Liver (tissue), 9 donors: ENCODE data around the gene CIB4. TPM values are rescaled to one million over a fixed set of nuclear protein-coding genes. Genes with fewer than 3 reads are reported as not detected.

Experiments
- DNase-seq: peaks from one replicate; pipeline ENCODE4 v3.0.0-alpha.2; 2017; ENCODE audit warnings: low spot score
- H3K27ac ChIP-seq, 2 donors: one replicate each; pipeline ENCODE4 v1.7.0; 2013; ENCODE audit warnings: inconsistent platforms in 2 of 2, low read length in 2 of 2, control low read depth in 1 of 2, low read depth in 1 of 2, mild to moderate bottlenecking in 1 of 2
- H3K27me3 ChIP-seq, 4 donors: one replicate each; pipeline versions ENCODE4 v1.6.1 to v1.7.0; 2013; ENCODE audit warnings: low read length in 3 of 4, inconsistent platforms in 1 of 4, mild to moderate bottlenecking in 1 of 4, moderate library complexity in 1 of 4; ENCODE audit not compliant: control insufficient read depth in 4 of 4, insufficient read depth in 4 of 4
- H3K36me3 ChIP-seq, 4 donors: one replicate each; pipeline versions ENCODE4 v1.6.1 to v1.7.0; 2013; ENCODE audit warnings: low read length in 3 of 4, mild to moderate bottlenecking in 3 of 4, low read depth in 1 of 4, moderate library complexity in 1 of 4; ENCODE audit not compliant: control insufficient read depth in 4 of 4, insufficient read depth in 3 of 4
- H3K4me1 ChIP-seq, 4 donors: one replicate each; pipeline versions ENCODE4 v1.6.1 to v1.7.0; 2013; ENCODE audit warnings: low read length in 3 of 4, mild to moderate bottlenecking in 3 of 4, moderate library complexity in 1 of 4; ENCODE audit not compliant: control insufficient read depth in 4 of 4, insufficient read depth in 4 of 4
- H3K4me3 ChIP-seq, 3 donors: one replicate each; pipeline versions ENCODE4 v1.6.1 to v1.7.0; 2013; ENCODE audit warnings: low read length in 3 of 3, control low read depth in 1 of 3, low read depth in 1 of 3, mild to moderate bottlenecking in 1 of 3
- H3K9ac ChIP-seq, 2 donors: one replicate each; pipeline ENCODE4 v1.7.0; 2013; ENCODE audit warnings: low read length in 2 of 2, mild to moderate bottlenecking in 2 of 2, moderate library complexity in 2 of 2, control low read depth in 1 of 2, low read depth in 1 of 2
- H3K9me3 ChIP-seq, 4 donors: one replicate each; pipeline versions ENCODE4 v1.6.1 to v1.7.0; 2013; ENCODE audit warnings: low read length in 3 of 4; ENCODE audit not compliant: control insufficient read depth in 4 of 4
- ATF3 ChIP-seq: IDR thresholded peaks from 2 replicates; pipeline ENCODE4 v1.6.1; 2016; ENCODE audit warnings: antibody characterized with exemption
- EGR1 ChIP-seq, 2 donors: IDR thresholded peaks; 2 replicates each; pipeline ENCODE4 v1.6.1; 2016 to 2018; ENCODE audit warnings: antibody characterized with exemption in 2 of 2, low read depth in 2 of 2
- FOXA1 ChIP-seq: IDR thresholded peaks from 2 replicates; pipeline ENCODE4 v1.6.1; 2016; ENCODE audit warnings: antibody characterized with exemption
- FOXA2 ChIP-seq: IDR thresholded peaks from 2 replicates; pipeline ENCODE4 v1.6.1; 2016; ENCODE audit warnings: antibody characterized with exemption
- HNF4A ChIP-seq, 2 donors: conservative IDR thresholded peaks; 2 replicates each; pipeline ENCODE4 v1.6.1; 2016; ENCODE audit warnings: antibody characterized with exemption in 2 of 2, mild to moderate bottlenecking in 2 of 2
- HNF4G ChIP-seq: IDR thresholded peaks from 2 replicates; pipeline ENCODE4 v1.6.1; 2016; ENCODE audit warnings: antibody characterized with exemption
- MAX ChIP-seq: IDR thresholded peaks from 2 replicates; pipeline ENCODE4 v1.6.1; 2016; ENCODE audit warnings: antibody characterized with exemption
- NR2F2 ChIP-seq: IDR thresholded peaks from 2 replicates; pipeline ENCODE4 v1.6.1; 2016; ENCODE audit warnings: antibody characterized with exemption
- RAD21 ChIP-seq, 2 donors: IDR thresholded peaks; 2 replicates each; pipeline ENCODE4 v1.6.1; 2016; ENCODE audit warnings: antibody characterized with exemption in 2 of 2, mild to moderate bottlenecking in 2 of 2
- REST ChIP-seq: IDR thresholded peaks from 2 replicates; pipeline ENCODE4 v1.6.1; 2016; ENCODE audit warnings: antibody characterized with exemption, mild to moderate bottlenecking
- RXRA ChIP-seq, 2 donors: IDR thresholded peaks; 2 replicates each; pipeline ENCODE4 v1.6.1; 2017 to 2018; ENCODE audit warnings: antibody characterized with exemption in 2 of 2, mild to moderate bottlenecking in 1 of 2
- SP1 ChIP-seq: IDR thresholded peaks from 2 replicates; pipeline ENCODE4 v1.6.1; 2018; ENCODE audit warnings: antibody characterized with exemption, mild to moderate bottlenecking
- YY1 ChIP-seq: IDR thresholded peaks from 2 replicates; pipeline ENCODE4 v1.6.1; 2016; ENCODE audit warnings: antibody characterized with exemption, mild to moderate bottlenecking
- ZBTB33 ChIP-seq: IDR thresholded peaks from 2 replicates; pipeline ENCODE4 v1.6.1; 2016; ENCODE audit warnings: antibody characterized with exemption
- WGBS: extraction: QIAGEN DNeasy Blood & Tissue Kit; methylation state at CpG from one replicate; pipeline ENCODE4 v1.1.7; 2013; 5-methylcytosine and 5-hydroxymethylcytosine counted together
- polyA plus RNA-seq, 2 donors: library from polyadenylated mRNA; stranded (reverse) in 1 of 2; unstranded in 1 of 2; fragments of 200-250 nt in 1 of 2; fragments of >200 nt in 1 of 2; fragmentation: Nextera tagmentation in 1 of 2; extraction: Ambion mirVana in 1 of 2; gene quantifications; one replicate each; pipeline versions ENCODE4 v1.2.1 to v1.2.3, GENCODE V29; 2013 to 2015
- total RNA-seq, 2 donors: library from RNA; depleted of rRNA; stranded (reverse); fragments of >200 nt; gene quantifications; one replicate each; pipeline ENCODE4 v1.2.3, GENCODE V29; 2014
- donor health status: healthy.
- donor health status: healthy.
- donor health status: healthy.
- donor health status: healthy.
- donor health status: healthy.

CIB4 gene
- total and polyA plus RNA-seq, 4 donors, result not detected

GRCh38 chr2:26537069-26537825 is 103.9 kb downstream of the CIB4 start:
- DNase-seq, result no peak
- 84% methylated on average over 17 of the region's 17 CpGs for WGBS

GRCh38 chr2:26536371-26537068 is 104.6 kb downstream of the CIB4 start:
- no peak for DNase-seq
- Histone ChIP-seq H3K9me3 (no peaks in the 10 kb centered on the region), H3K27me3 (peaks cover 0 to 3% (median 0%) of the 10 kb centered on the region in 4 donors), H3K27ac (no peak overlapping the region), H3K9ac (no peak overlapping the region), H3K4me3 (no peak overlapping the region), H3K4me1 (no peaks in the 10 kb centered on the region), H3K36me3 (no peaks in the 10 kb centered on the region)
- 80% methylated on average over 20 of the region's 20 CpGs for WGBS
- TF ChIP-seq NR2F2 (no peak), HNF4A (conservative IDR thresholded peaks at IDR 0.05) (no peak), FOXA2 (no peak), ATF3 (no peak), MAX (no peak), SP1 (no peak), HNF4G (no peak)

More at GRCh38 chr2:26537069-26537825, 103.9 kb downstream of the CIB4 start:
- Histone ChIP-seq H3K9ac (no peak overlapping the region), H3K27me3 (no peaks in the 10 kb centered on the region), H3K36me3 (no peaks in the 10 kb centered on the region), H3K4me1 (no peaks in the 10 kb centered on the region), H3K27ac (no peak overlapping the region), H3K4me3 (no peak overlapping the region), H3K9me3 (no peaks in the 10 kb centered on the region)
- TF ChIP-seq RXRA (IDR thresholded peaks at IDR 0.05), result no peak

- no peak for DNase-seq
Measured at GRCh38 chr2:26535663-26536275, 105.4 kb downstream of the CIB4 start.

GRCh38 chr2:26534865-26535662 is 106.1 kb downstream of the CIB4 start:
- 90% methylated on average over 13 of the region's 13 CpGs for WGBS
- no peak for DNase-seq
- H3K9ac ChIP-seq, result no peak overlapping the region

More at GRCh38 chr2:26535663-26536275, 105.4 kb downstream of the CIB4 start:
- WGBS, result 81% methylated on average over 8 of the region's 8 CpGs
- Histone ChIP-seq H3K4me3 (no peak overlapping the region), H3K9ac (no peak overlapping the region), H3K9me3 (no peaks in the 10 kb centered on the region), H3K27me3 (peaks cover 0 to 3% (median 0%) of the 10 kb centered on the region in 4 donors), H3K4me1 (no peaks in the 10 kb centered on the region), H3K27ac (no peak overlapping the region), H3K36me3 (no peaks in the 10 kb centered on the region)
- TF ChIP-seq HNF4G, result no peak

More at GRCh38 chr2:26534865-26535662, 106.1 kb downstream of the CIB4 start:
- no peaks in the 10 kb centered on the region for H3K9me3 ChIP-seq
- no peaks in the 10 kb centered on the region for H3K4me1 ChIP-seq
- H3K4me3 ChIP-seq, result no peak overlapping the region
- H3K36me3 ChIP-seq, result no peaks in the 10 kb centered on the region
- H3K27ac ChIP-seq, result no peak overlapping the region
- peaks cover 0 to 3% (median 0%) of the 10 kb centered on the region in 4 donors for H3K27me3 ChIP-seq
- TF ChIP-seq SP1 (no peak), HNF4A (conservative IDR thresholded peaks at IDR 0.05) (no peak), FOXA1 (no peak), RAD21 (IDR thresholded peaks at IDR 0.05) (no peak), YY1 (no peak), NR2F2 (no peak), ZBTB33 (no peak), EGR1 (IDR thresholded peaks at IDR 0.05; ENCODE audit: low read depth in 2 of 2) (no peak), REST (no peak)
